Measurements from ENCODE around the gene ID1. TPM values are rescaled to one million over a fixed set of nuclear protein-coding genes. Genes with fewer than 3 reads are reported as not detected.
"Not testable (repeated sequence)": the region's sequence is repeated elsewhere in the genome, so short reads cannot be mapped to it uniquely, and the experiment has no call there.

Gene ID1
- total RNA-seq, 6 donors from 2014 or later = 226 to 911 (median 570) TPM

- TF ChIP-seq POLR2AphosphoS5 (IDR thresholded peaks at IDR 0.05) (peak in 1 of 2 donors; percentile 31), CTCF (IDR thresholded peaks at IDR 0.05) (peak in 1 of 6 experiments; percentile 13), POLR2A (IDR thresholded peaks at IDR 0.05) (no peak), EP300 (IDR thresholded peaks at IDR 0.05) (no peak)
- H3K9me3 ChIP-seq = no peaks in the 10 kb centered on the region
- H3K4me1 ChIP-seq = peaks cover 45 to 81% (median 54%) of the 10 kb centered on the region in 4 donors
- H3K27me3 ChIP-seq = no peaks in the 10 kb centered on the region
- peaks cover 0 to 14% (median 0%) of the 10 kb centered on the region in 4 donors for H3K36me3 ChIP-seq
- peak overlapping the region; percentile 92 to 98 (median 94) for H3K27ac ChIP-seq
- H3K4me3 ChIP-seq = peak overlapping the region; percentile 68 to 85 (median 71)
- WGBS, 2 donors = 4 to 18% methylated on average over 5 to 27 of the region's 39 CpGs
- DNase-seq = peak; percentile 31 to 84
- no peak for ATAC-seq (ENCODE audit: low FRiP score in 2 of 2)
These were observed 1.1 kb downstream of the ID1 start for GRCh38 chr20:31605902-31606803.

- 36 to 54% methylated on average over 4 to 8 of the region's 8 CpGs for WGBS, 2 donors
- Histone ChIP-seq H3K4me3 (peak overlapping the region; percentile 68 to 85 (median 71)), H3K9me3 (no peaks in the 10 kb centered on the region), H3K4me1 (peaks cover 54 to 84% (median 61%) of the 10 kb centered on the region in 4 donors), H3K36me3 (peaks cover 0 to 14% (median 0%) of the 10 kb centered on the region in 4 donors), H3K27ac (peak overlapping the region; percentile 92 to 98 (median 94)), H3K27me3 (no peaks in the 10 kb centered on the region)
- DNase-seq (peak; percentile 41 to 57), ATAC-seq (ENCODE audit: low FRiP score in 2 of 2) (no peak)
- TF ChIP-seq EP300 (IDR thresholded peaks at IDR 0.05) (peak in 2 of 4 donors; percentile 14 to 21), POLR2AphosphoS5 (IDR thresholded peaks at IDR 0.05) (peak in 1 of 2 donors; percentile 65), CTCF (IDR thresholded peaks at IDR 0.05) (no peak), POLR2A (IDR thresholded peaks at IDR 0.05) (peak in 3 of 4 donors; percentile 5 to 76 (median 38))
These were observed 1.9 kb downstream of the ID1 start for GRCh38 chr20:31606804-31607639.

GRCh38 chr20:31607640-31608250 is 2.7 kb downstream of the ID1 start:
- WGBS, 2 donors = 33 to 46% methylated on average over 8 to 9 of the region's 9 CpGs
- no peak for TF ChIP-seq CTCF (IDR thresholded peaks at IDR 0.05)
- no peak for TF ChIP-seq EP300 (IDR thresholded peaks at IDR 0.05)
- TF ChIP-seq POLR2AphosphoS5 (IDR thresholded peaks at IDR 0.05) = no peak
- no peak for TF ChIP-seq POLR2A (IDR thresholded peaks at IDR 0.05)
- Histone ChIP-seq H3K27me3 (no peaks in the 10 kb centered on the region), H3K4me3 (peak overlapping the region; percentile 68 to 85 (median 71)), H3K27ac (peak overlapping the region; percentile 92 to 98 (median 94)), H3K36me3 (peaks cover 0 to 14% (median 0%) of the 10 kb centered on the region in 4 donors), H3K4me1 (peaks cover 56 to 84% (median 63%) of the 10 kb centered on the region in 4 donors), H3K9me3 (no peaks in the 10 kb centered on the region)
- ATAC-seq (ENCODE audit: low FRiP score in 2 of 2) (no peak), DNase-seq (no peak)

GRCh38 chr20:31608251-31608945 is 3.3 kb downstream of the ID1 start:
- peak in 1 of 4 donors; percentile 57 for TF ChIP-seq POLR2A (IDR thresholded peaks at IDR 0.05)
- peak; percentile 74 to 79 for TF ChIP-seq POLR2AphosphoS5 (IDR thresholded peaks at IDR 0.05)
- TF ChIP-seq CTCF (IDR thresholded peaks at IDR 0.05) = no peak
- peak in 2 of 4 donors; percentile 43 to 64 for TF ChIP-seq EP300 (IDR thresholded peaks at IDR 0.05)
- Histone ChIP-seq H3K4me3 (peak overlapping the region; percentile 1 to 85 (median 70)), H3K36me3 (peaks cover 0 to 14% (median 0%) of the 10 kb centered on the region in 4 donors), H3K9me3 (no peaks in the 10 kb centered on the region), H3K4me1 (peaks cover 51 to 83% (median 61%) of the 10 kb centered on the region in 4 donors), H3K27me3 (no peaks in the 10 kb centered on the region), H3K27ac (peak overlapping the region; percentile 92 to 98 (median 94))
- peak; percentile 24 to 67 for ATAC-seq (ENCODE audit: low FRiP score in 2 of 2)
- peak; percentile 92 to 95 for DNase-seq
- 8 to 48% methylated on average over 8 to 39 of the region's 45 CpGs for WGBS, 2 donors

GRCh38 chr20:31612271-31612640 is 7.2 kb downstream of the ID1 start:
- not testable (repeated sequence) for H3K4me3 ChIP-seq; ATAC-seq (ENCODE audit: low FRiP score in 2 of 2); DNase-seq; H3K27me3 ChIP-seq; H3K9me3 ChIP-seq; H3K36me3 ChIP-seq
- Histone ChIP-seq H3K4me1 (peaks cover 39 to 59% (median 51%) of the 10 kb centered on the region in 4 donors), H3K27ac (peak overlapping the region; percentile 42 to 98 (median 94))
- WGBS, 2 donors = 73 to 76% methylated on average over 12 of the region's 12 CpGs
